PFSK-1 (cell line): ENCODE measurements around the gene MED4.

ENCODE experiments used
- FOXP2 ChIP-seq: optimal IDR thresholded peaks from 2 replicates; pipeline ENCODE3; 2011; ENCODE audit warnings: borderline replicate concordance, control low read depth, inconsistent platforms; ENCODE audit not compliant: insufficient read depth; ENCODE audit errors: extremely low read length, extremely low read depth
- POLR2AphosphoS5 ChIP-seq: IDR thresholded peaks from 2 replicates; pipeline ENCODE4 v1.6.1; 2012; ENCODE audit warnings: low read depth, mild to moderate bottlenecking, control low read depth, low read length, moderate library complexity
- SIN3A ChIP-seq: IDR thresholded peaks from 2 replicates; pipeline ENCODE4 v1.6.1; 2012; ENCODE audit warnings: mild to moderate bottlenecking, low read length, moderate library complexity, borderline replicate concordance; ENCODE audit not compliant: insufficient read depth
- TAF1 ChIP-seq: IDR thresholded peaks from 2 replicates; pipeline ENCODE4 v1.6.1; 2012; ENCODE audit warnings: low read length, control low read depth, borderline replicate concordance; ENCODE audit not compliant: insufficient read depth
- TF ChIP-seq, protein P1 (sequence below), 2 experiments: IDR thresholded peaks; 2 replicates each; pipeline versions ENCODE4 v1.6.1 to v1.8.0; 2011 to 2012; ENCODE audit warnings: low read depth in 2 of 2, low read length in 2 of 2, control low read depth in 1 of 2, inconsistent platforms in 1 of 2, mild to moderate bottlenecking in 1 of 2, moderate library complexity in 1 of 2; ENCODE audit not compliant: insufficient read depth in 1 of 2

MED4 gene

DNA sequence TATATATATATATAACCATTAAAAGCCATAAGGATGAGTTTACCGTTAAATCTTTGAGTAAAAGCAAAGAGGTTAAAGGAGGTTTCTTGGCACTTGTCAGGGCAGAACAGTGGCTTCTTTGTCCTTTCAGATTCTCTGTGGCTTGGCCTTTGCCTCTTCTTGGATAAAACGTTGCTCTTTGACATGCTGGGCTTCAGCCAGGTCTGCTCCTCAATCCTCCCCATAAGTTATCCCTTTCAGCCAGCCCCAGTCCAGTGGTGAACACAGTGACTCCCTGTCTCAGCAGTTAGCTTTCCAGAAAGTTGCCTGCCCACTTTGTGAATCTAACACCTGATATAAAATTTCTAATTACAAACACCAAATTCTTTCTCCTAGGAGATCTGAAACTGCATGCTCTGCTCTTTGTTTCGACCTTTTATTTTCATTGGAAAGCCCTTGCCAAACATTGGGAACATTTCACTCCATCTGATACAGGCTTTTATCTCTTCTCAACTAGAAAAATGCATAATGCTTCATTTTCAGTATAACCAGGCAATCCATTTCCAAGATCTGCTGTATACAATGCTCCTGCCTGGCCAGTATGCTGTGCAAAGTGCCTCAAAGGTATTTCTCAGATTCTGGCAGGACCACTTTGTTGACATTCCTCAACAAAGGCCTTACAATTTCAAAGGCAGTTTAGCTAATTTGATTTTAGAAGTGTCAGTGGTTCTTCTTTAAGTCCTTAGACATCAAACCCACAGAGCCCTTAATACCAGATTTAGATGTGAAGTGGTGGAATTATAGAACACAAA lies 16.2 kb upstream of the MED4 start:
- no peak for TF ChIP-seq SIN3A
- TF ChIP-seq FOXP2: no peak
- no peak for TF ChIP-seq POLR2AphosphoS5
- TF ChIP-seq, protein P1, sequence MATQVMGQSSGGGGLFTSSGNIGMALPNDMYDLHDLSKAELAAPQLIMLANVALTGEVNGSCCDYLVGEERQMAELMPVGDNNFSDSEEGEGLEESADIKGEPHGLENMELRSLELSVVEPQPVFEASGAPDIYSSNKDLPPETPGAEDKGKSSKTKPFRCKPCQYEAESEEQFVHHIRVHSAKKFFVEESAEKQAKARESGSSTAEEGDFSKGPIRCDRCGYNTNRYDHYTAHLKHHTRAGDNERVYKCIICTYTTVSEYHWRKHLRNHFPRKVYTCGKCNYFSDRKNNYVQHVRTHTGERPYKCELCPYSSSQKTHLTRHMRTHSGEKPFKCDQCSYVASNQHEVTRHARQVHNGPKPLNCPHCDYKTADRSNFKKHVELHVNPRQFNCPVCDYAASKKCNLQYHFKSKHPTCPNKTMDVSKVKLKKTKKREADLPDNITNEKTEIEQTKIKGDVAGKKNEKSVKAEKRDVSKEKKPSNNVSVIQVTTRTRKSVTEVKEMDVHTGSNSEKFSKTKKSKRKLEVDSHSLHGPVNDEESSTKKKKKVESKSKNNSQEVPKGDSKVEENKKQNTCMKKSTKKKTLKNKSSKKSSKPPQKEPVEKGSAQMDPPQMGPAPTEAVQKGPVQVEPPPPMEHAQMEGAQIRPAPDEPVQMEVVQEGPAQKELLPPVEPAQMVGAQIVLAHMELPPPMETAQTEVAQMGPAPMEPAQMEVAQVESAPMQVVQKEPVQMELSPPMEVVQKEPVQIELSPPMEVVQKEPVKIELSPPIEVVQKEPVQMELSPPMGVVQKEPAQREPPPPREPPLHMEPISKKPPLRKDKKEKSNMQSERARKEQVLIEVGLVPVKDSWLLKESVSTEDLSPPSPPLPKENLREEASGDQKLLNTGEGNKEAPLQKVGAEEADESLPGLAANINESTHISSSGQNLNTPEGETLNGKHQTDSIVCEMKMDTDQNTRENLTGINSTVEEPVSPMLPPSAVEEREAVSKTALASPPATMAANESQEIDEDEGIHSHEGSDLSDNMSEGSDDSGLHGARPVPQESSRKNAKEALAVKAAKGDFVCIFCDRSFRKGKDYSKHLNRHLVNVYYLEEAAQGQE (IDR thresholded peaks at IDR 0.05; ENCODE audit: insufficient read depth in 1 of 2, low read depth in 2 of 2, low read length in 2 of 2): no peak
- no peak for TF ChIP-seq TAF1

DNA sequence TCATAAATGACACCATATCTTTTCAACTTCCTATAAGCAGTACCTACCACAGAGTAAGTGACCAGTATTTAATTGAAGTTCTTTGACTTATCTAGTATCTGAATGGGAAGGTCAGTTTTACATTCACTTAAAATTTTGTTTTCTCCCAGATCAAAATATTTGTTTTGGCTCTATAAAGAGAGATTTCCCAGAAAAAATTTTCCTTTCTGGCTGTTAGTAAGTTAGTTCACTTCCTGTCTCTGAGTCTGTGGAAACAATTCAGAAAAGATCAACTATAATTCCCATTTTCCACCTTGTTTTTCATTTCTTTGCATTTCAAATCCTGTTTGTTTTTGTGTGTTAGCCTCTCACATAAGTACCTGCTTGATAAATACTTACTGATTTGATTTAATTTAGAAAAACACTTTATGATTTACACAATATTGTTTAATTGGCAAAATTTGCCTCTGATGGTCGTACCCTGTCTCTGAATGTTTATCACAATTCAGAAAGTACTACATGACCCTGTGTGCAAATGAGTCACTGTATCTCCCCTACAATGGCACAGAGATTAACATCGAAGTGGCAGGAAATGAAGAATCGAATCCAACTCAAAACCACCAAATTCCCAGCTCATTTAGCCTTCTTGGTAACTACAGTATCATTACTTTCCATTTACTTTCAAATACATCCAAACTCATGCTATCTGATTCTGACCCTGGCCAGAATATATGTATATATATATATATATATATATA lies 15.4 kb upstream of the MED4 start:
- TF ChIP-seq TAF1 (no peak), SIN3A (no peak), POLR2AphosphoS5 (no peak), FOXP2 (no peak)
- TF ChIP-seq, protein P1 (IDR thresholded peaks at IDR 0.05; ENCODE audit: insufficient read depth in 1 of 2, low read depth in 2 of 2, low read length in 2 of 2): no peak

- no peak for TF ChIP-seq TAF1
- TF ChIP-seq, protein P1 (IDR thresholded peaks at IDR 0.05; ENCODE audit: insufficient read depth in 1 of 2, low read depth in 2 of 2, low read length in 2 of 2): no peak
- TF ChIP-seq POLR2AphosphoS5: no peak
- no peak for TF ChIP-seq SIN3A
- TF ChIP-seq FOXP2: no peak
Measured at GRCh38 chr13:48108106-48108505, 13.2 kb upstream of the MED4 start.

DNA sequence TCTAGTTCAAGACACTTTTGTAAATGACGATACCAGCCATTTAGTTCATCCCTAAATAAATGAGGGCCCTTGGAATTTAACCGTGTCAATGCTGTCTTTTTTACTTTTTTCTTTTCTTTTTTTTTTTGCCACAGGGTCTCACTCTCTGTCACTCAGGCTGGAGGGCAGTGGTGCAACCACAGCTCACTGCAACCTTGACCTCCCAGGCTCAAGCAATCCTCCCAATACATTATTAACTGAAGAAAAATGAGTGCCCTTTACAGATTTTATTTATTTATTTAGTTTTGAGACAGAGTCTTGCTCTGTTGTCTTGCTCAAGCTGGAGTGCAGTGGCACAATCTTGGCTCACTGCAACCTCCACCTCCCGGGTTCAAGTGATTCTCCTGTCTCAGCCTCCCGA lies 2.9 kb upstream of the MED4 start:
- TF ChIP-seq TAF1: no peak
- TF ChIP-seq FOXP2: no peak
- TF ChIP-seq, protein P1 (IDR thresholded peaks at IDR 0.05; ENCODE audit: insufficient read depth in 1 of 2, low read depth in 2 of 2, low read length in 2 of 2): no peak
